ENCODE results near the gene ABTB2. TPM values are rescaled to one million over a fixed set of nuclear protein-coding genes. Genes with fewer than 3 reads are reported as not detected.

Gene ABTB2
- polyA plus RNA-seq, 2 of the 4 experiments (the other 2 are of a cell fraction), result 8.9 to 15.4 TPM

DNA sequence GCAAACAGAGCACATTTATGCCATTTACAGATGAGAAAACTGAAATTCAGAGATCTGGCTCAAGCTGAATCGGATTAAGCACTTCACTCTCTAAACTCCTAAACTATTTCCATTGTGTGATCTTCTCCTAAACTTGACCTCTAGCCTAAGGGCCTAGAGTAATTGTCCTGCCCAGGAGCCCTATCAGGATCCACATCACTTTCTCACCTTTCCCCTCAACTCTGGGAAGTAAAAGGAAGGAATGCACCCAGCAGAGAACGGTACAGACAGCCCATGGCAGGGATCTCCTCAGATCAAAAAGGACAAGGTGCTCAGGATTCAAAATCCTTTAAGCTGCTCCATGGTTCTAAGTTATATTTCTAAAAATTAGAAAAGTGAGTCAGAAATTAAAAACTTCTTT lies 102.7 kb downstream of the ABTB2 start:
- CTCF ChIA-PET, result interaction anchor here (0.6 to 1.3 kb wide), 3 partner anchors 11 to 51 kb away, joined by 3 read pairs; no protein-coding TSS in a partner anchor
- Histone ChIP-seq H3K4me2 (no peak overlapping the region), H3K4me3 (no peak overlapping the region), H3K27ac (no peak overlapping the region), H3K4me1 (peaks cover 35% of the 10 kb centered on the region), H3K9me3 (no peaks in the 10 kb centered on the region)
- ATAC-seq, result no peak
- POLR2A ChIA-PET, result no interaction called here
- 98% methylated on average over 2 of the region's 2 CpGs for WGBS (ENCODE audit: missing lambda C conversion rate)
- no peak for DNase-seq (ENCODE audit: low read depth in 1 of 2, low spot score in 1 of 2)
- no peak for FAIRE-seq
- TF ChIP-seq, protein P1, sequence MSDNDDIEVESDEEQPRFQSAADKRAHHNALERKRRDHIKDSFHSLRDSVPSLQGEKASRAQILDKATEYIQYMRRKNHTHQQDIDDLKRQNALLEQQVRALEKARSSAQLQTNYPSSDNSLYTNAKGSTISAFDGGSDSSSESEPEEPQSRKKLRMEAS (IDR thresholded peaks at IDR 0.05), result no peak
- TF ChIP-seq FOSL2 (IDR thresholded peaks at IDR 0.05), result no peak
- no peak for TF ChIP-seq FOSL2 (CRISPR knock-in tag; IDR thresholded peaks at IDR 0.05)
- TF ChIP-seq ZSCAN20 (CRISPR knock-in tag; IDR thresholded peaks at IDR 0.05), result no peak
- no peak for TF ChIP-seq CHD2 (IDR thresholded peaks at IDR 0.05; ENCODE audit: low read length, partially characterized antibody)
- TF ChIP-seq MAFK (IDR thresholded peaks at IDR 0.05; ENCODE audit: partially characterized antibody), result no peak
- TF ChIP-seq ZC3H11A (IDR thresholded peaks at IDR 0.05), result no peak
- no peak for TF ChIP-seq FOSB (CRISPR knock-in tag; IDR thresholded peaks at IDR 0.05)
- TF ChIP-seq FOXS1 (CRISPR knock-in tag; IDR thresholded peaks at IDR 0.05), result no peak
- no peak for TF ChIP-seq NPAS2 (CRISPR knock-in tag; IDR thresholded peaks at IDR 0.05; ENCODE audit: borderline replicate concordance)
- no peak for TF ChIP-seq ZFP36 (IDR thresholded peaks at IDR 0.05; ENCODE audit: borderline replicate concordance, partially characterized antibody)
- TF ChIP-seq, protein P2, sequence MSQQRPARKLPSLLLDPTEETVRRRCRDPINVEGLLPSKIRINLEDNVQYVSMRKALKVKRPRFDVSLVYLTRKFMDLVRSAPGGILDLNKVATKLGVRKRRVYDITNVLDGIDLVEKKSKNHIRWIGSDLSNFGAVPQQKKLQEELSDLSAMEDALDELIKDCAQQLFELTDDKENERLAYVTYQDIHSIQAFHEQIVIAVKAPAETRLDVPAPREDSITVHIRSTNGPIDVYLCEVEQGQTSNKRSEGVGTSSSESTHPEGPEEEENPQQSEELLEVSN (IDR thresholded peaks at IDR 0.05; ENCODE audit: borderline replicate concordance, low read depth), result no peak
- TF ChIP-seq, protein P3, sequence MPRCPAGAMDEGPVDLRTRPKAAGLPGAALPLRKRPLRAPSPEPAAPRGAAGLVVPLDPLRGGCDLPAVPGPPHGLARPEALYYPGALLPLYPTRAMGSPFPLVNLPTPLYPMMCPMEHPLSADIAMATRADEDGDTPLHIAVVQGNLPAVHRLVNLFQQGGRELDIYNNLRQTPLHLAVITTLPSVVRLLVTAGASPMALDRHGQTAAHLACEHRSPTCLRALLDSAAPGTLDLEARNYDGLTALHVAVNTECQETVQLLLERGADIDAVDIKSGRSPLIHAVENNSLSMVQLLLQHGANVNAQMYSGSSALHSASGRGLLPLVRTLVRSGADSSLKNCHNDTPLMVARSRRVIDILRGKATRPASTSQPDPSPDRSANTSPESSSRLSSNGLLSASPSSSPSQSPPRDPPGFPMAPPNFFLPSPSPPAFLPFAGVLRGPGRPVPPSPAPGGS (IDR thresholded peaks at IDR 0.05), result no peak
- TF ChIP-seq, protein P4, sequence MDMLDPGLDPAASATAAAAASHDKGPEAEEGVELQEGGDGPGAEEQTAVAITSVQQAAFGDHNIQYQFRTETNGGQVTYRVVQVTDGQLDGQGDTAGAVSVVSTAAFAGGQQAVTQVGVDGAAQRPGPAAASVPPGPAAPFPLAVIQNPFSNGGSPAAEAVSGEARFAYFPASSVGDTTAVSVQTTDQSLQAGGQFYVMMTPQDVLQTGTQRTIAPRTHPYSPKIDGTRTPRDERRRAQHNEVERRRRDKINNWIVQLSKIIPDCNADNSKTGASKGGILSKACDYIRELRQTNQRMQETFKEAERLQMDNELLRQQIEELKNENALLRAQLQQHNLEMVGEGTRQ (IDR thresholded peaks at IDR 0.05), result no peak
- TF ChIP-seq ZNF302 (CRISPR knock-in tag; IDR thresholded peaks at IDR 0.05), result no peak
- TF ChIP-seq HOXB13 (CRISPR knock-in tag; IDR thresholded peaks at IDR 0.05; ENCODE audit: low read depth), result no peak
- no peak for TF ChIP-seq CBX8 (IDR thresholded peaks at IDR 0.05)
- TF ChIP-seq EHF (CRISPR knock-in tag; IDR thresholded peaks at IDR 0.05), result no peak

DNA sequence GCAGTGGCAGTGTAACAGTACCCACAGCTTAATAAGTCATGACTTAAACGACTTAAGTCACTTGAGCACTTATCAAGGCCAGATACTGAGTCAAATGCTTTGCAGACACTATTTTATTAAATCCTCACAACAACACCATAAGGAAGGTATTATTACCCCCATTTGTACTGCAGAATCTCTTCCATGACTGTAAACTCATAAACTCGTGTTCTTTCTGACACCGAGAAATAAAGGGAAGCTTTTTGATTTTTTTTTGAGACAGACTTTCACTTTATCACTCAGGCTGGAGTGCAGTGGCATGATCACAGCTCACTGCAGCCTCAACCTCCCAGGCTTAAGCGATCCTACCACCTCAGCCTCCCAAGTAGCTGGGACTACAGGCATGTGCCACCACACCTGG lies 103.8 kb downstream of the ABTB2 start:
- no peak for DNase-seq (ENCODE audit: low read depth in 1 of 2, low spot score in 1 of 2)
- no peak for FAIRE-seq
- Histone ChIP-seq H3K4me2 (no peak overlapping the region), H3K27ac (no peak overlapping the region; a peak in 1 of 6 replicates), H3K4me3 (no peak overlapping the region), H3K9me3 (no peaks in the 10 kb centered on the region), H3K4me1 (peaks cover 46% of the 10 kb centered on the region)
- CTCF ChIA-PET, result interaction anchor here (0.7 to 1.3 kb wide), 3 partner anchors 103 to 239 kb away, joined by 3 to 4 read pairs (median 3); partner anchors contain the start of gene ABTB2
- WGBS (ENCODE audit: missing lambda C conversion rate), result 88% methylated on average over 4 of the region's 4 CpGs
- no peak for TF ChIP-seq FOSB (CRISPR knock-in tag; IDR thresholded peaks at IDR 0.05)
- TF ChIP-seq, protein P5, sequence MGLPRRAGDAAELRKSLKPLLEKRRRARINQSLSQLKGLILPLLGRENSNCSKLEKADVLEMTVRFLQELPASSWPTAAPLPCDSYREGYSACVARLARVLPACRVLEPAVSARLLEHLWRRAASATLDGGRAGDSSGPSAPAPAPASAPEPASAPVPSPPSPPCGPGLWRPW (IDR thresholded peaks at IDR 0.05), result no peak
- TF ChIP-seq CEBPB (IDR thresholded peaks at IDR 0.05), result no peak
- no peak for TF ChIP-seq CBX8 (IDR thresholded peaks at IDR 0.05)
- TF ChIP-seq ZFP36 (IDR thresholded peaks at IDR 0.05; ENCODE audit: borderline replicate concordance, partially characterized antibody), result no peak
- no peak for TF ChIP-seq HOXB5 (CRISPR knock-in tag; IDR thresholded peaks at IDR 0.05)
- TF ChIP-seq, protein P6, sequence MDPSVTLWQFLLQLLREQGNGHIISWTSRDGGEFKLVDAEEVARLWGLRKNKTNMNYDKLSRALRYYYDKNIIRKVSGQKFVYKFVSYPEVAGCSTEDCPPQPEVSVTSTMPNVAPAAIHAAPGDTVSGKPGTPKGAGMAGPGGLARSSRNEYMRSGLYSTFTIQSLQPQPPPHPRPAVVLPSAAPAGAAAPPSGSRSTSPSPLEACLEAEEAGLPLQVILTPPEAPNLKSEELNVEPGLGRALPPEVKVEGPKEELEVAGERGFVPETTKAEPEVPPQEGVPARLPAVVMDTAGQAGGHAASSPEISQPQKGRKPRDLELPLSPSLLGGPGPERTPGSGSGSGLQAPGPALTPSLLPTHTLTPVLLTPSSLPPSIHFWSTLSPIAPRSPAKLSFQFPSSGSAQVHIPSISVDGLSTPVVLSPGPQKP (IDR thresholded peaks at IDR 0.05; ENCODE audit: low read depth, low read length), result no peak
- no peak for TF ChIP-seq RAD21 (conservative IDR thresholded peaks at IDR 0.05 in 1 of 2, IDR thresholded peaks at IDR 0.05 in 1 of 2)
- no peak for TF ChIP-seq EP300 (IDR thresholded peaks at IDR 0.05)
- TF ChIP-seq RFX5 (IDR thresholded peaks at IDR 0.05), result no peak
- TF ChIP-seq KDM1A (IDR thresholded peaks at IDR 0.05; ENCODE audit: low read depth), result no peak
- TF ChIP-seq MAFK (IDR thresholded peaks at IDR 0.05; ENCODE audit: partially characterized antibody), result no peak
- no peak for TF ChIP-seq TP53 (CRISPR knock-in tag; IDR thresholded peaks at IDR 0.05)
- TF ChIP-seq KDM5A (IDR thresholded peaks at IDR 0.05), result no peak
- no peak for TF ChIP-seq SREBF2 (IDR thresholded peaks at IDR 0.05)
- TF ChIP-seq SMC3 (IDR thresholded peaks at IDR 0.05), result no peak
- TF ChIP-seq HOXB13 (CRISPR knock-in tag; IDR thresholded peaks at IDR 0.05; ENCODE audit: low read depth), result no peak
- no peak for TF ChIP-seq CBX2 (IDR thresholded peaks at IDR 0.05; ENCODE audit: borderline replicate concordance, low read depth)
- TF ChIP-seq, protein P4 (IDR thresholded peaks at IDR 0.05), result no peak
- TF ChIP-seq, protein P2 (IDR thresholded peaks at IDR 0.05; ENCODE audit: borderline replicate concordance, low read depth), result no peak
- no peak for ATAC-seq
- POLR2A ChIA-PET, result no interaction called here

Data from A549 (cell line).